HepG2 (cell line): Measurements from ENCODE around the gene SNRPD3. TPM values are rescaled to one million over a fixed set of nuclear protein-coding genes. Genes with fewer than 3 reads are reported as not detected.

Source experiments
- AFF4 ChIP-seq: sonication (generic); formaldehyde crosslinking; IDR thresholded peaks from 2 replicates; pipeline ENCODE4 v1.4.0; 2020; ENCODE audit warnings: missing genetic modification reagents
- BCL3 ChIP-seq: sonication (generic); formaldehyde crosslinking; IDR thresholded peaks from 2 replicates; pipeline ENCODE4 v1.5.1; 2020; ENCODE audit warnings: mild to moderate bottlenecking, missing genetic modification reagents, moderate library complexity
- CEBPG ChIP-seq: IDR thresholded peaks from 2 replicates; pipeline ENCODE4 v1.6.1; 2016
- E2F5 ChIP-seq: sonication (generic); formaldehyde crosslinking; conservative IDR thresholded peaks from 2 replicates; pipeline ENCODE4 v1.4.0; 2020; ENCODE audit warnings: missing genetic modification reagents
- ELK4 ChIP-seq: sonication (generic); formaldehyde crosslinking; IDR thresholded peaks from 2 replicates; pipeline ENCODE4 v1.9.0; 2021; ENCODE audit warnings: missing genetic modification reagents, borderline replicate concordance
- GZF1 ChIP-seq: sonication (generic); formaldehyde crosslinking; IDR thresholded peaks from 2 replicates; pipeline ENCODE4 v1.5.1; 2020; ENCODE audit warnings: mild to moderate bottlenecking, missing genetic modification reagents
- HDAC2 ChIP-seq: sonication (generic); formaldehyde crosslinking; IDR thresholded peaks from 2 replicates; pipeline ENCODE4 v1.4.0; 2020; ENCODE audit warnings: missing genetic modification reagents
- HOXA7 ChIP-seq: sonication (generic); formaldehyde crosslinking; IDR thresholded peaks from 2 replicates; pipeline ENCODE4 v1.8.1; 2022; ENCODE audit warnings: mild to moderate bottlenecking, missing genetic modification reagents, moderate library complexity
- KDM5A ChIP-seq: fragments of 200-600 bp; sonication (generic); IDR thresholded peaks from 2 replicates; pipeline ENCODE4 v1.7.0; 2018; ENCODE audit warnings: antibody characterized with exemption, mild to moderate bottlenecking, low read length, borderline replicate concordance
- MBNL3 ChIP-seq: fragments of 250-450 bp; sonication (Bioruptor Pico); conservative IDR thresholded peaks from 2 replicates; pipeline ENCODE4 v1.8.0; 2022; ENCODE audit warnings: mild to moderate bottlenecking, inconsistent platforms
- POLR2A ChIP-seq, 2 experiments: IDR thresholded peaks; 2 replicates each; pipeline ENCODE4 v1.6.1; 2011; ENCODE audit warnings: low read depth in 2 of 2, low read length in 2 of 2, mild to moderate bottlenecking in 1 of 2, moderate library complexity in 1 of 2; ENCODE audit not compliant: insufficient read depth in 1 of 2
- SAFB2 ChIP-seq: sonication (generic); formaldehyde crosslinking; IDR thresholded peaks from 2 replicates; pipeline ENCODE4 v1.5.1; 2020; ENCODE audit warnings: missing genetic modification reagents, low read depth, mild to moderate bottlenecking, borderline replicate concordance
- SP2 ChIP-seq: sonication (generic); formaldehyde crosslinking; IDR thresholded peaks from 2 replicates; pipeline ENCODE4 v1.5.1; 2020; ENCODE audit warnings: mild to moderate bottlenecking, missing genetic modification reagents
- ZBTB20 ChIP-seq: sonication (generic); formaldehyde crosslinking; IDR thresholded peaks from 2 replicates; pipeline ENCODE4 v1.8.1; 2023; ENCODE audit warnings: missing genetic modification reagents, low read depth, mild to moderate bottlenecking, borderline replicate concordance
- ZNF317 ChIP-seq: sonication (generic); formaldehyde crosslinking; IDR thresholded peaks from 2 replicates; pipeline ENCODE4 v1.5.0; 2020; ENCODE audit warnings: mild to moderate bottlenecking, missing genetic modification reagents
- ZNF367 ChIP-seq: sonication (generic); formaldehyde crosslinking; IDR thresholded peaks from 2 replicates; pipeline ENCODE4 v1.4.0; 2020; ENCODE audit warnings: missing genetic modification reagents, borderline replicate concordance
- ZNF567 ChIP-seq: sonication (generic); formaldehyde crosslinking; IDR thresholded peaks from 2 replicates; pipeline ENCODE4 v1.8.1; 2023; ENCODE audit warnings: mild to moderate bottlenecking, missing genetic modification reagents, borderline replicate concordance
- ZNF749 ChIP-seq: sonication (generic); formaldehyde crosslinking; IDR thresholded peaks from 2 replicates; pipeline ENCODE4 v1.8.0; 2022; ENCODE audit warnings: mild to moderate bottlenecking, missing genetic modification reagents, moderate library complexity, borderline replicate concordance
- polyA plus RNA-seq, 8 experiments: library from polyadenylated mRNA; depleted of rRNA in 3 of 8; stranded (reverse) in 7 of 8; unstranded in 1 of 8; fragments of >200 nt; fragmentation: Illumina TruSeq in 4 of 8; extraction: Trizol in 4 of 8; gene quantifications; 2 replicates each; pipeline versions ENCODE4 v1.2.1 to v1.2.3, GENCODE V29; 2011 to 2016; ENCODE audit warnings: low read depth in 4 of 8, missing spikeins in 1 of 8, mixed read lengths in 1 of 8; ENCODE audit not compliant: insufficient read depth in 1 of 8
- total RNA-seq, 5 experiments: library from RNA; depleted of rRNA; stranded (reverse); fragments of >200 nt; fragmentation: Illumina TruSeq; extraction: Trizol; gene quantifications; 2 replicates each; pipeline ENCODE4 v1.2.3, GENCODE V29; 2016; ENCODE audit warnings: low read depth in 1 of 5
- TF ChIP-seq, protein P1 (sequence below): sonication (generic); formaldehyde crosslinking; IDR thresholded peaks from 2 replicates; pipeline ENCODE4 v1.4.0; 2020; ENCODE audit warnings: missing genetic modification reagents, mild to moderate bottlenecking, borderline replicate concordance

The SNRPD3 gene
- total and polyA plus RNA-seq, 2 of the 13 experiments (the other 11 are each of a cell fraction or from before 2014, with no cell fraction given), result 110 to 209 TPM

- TF ChIP-seq, protein P1, sequence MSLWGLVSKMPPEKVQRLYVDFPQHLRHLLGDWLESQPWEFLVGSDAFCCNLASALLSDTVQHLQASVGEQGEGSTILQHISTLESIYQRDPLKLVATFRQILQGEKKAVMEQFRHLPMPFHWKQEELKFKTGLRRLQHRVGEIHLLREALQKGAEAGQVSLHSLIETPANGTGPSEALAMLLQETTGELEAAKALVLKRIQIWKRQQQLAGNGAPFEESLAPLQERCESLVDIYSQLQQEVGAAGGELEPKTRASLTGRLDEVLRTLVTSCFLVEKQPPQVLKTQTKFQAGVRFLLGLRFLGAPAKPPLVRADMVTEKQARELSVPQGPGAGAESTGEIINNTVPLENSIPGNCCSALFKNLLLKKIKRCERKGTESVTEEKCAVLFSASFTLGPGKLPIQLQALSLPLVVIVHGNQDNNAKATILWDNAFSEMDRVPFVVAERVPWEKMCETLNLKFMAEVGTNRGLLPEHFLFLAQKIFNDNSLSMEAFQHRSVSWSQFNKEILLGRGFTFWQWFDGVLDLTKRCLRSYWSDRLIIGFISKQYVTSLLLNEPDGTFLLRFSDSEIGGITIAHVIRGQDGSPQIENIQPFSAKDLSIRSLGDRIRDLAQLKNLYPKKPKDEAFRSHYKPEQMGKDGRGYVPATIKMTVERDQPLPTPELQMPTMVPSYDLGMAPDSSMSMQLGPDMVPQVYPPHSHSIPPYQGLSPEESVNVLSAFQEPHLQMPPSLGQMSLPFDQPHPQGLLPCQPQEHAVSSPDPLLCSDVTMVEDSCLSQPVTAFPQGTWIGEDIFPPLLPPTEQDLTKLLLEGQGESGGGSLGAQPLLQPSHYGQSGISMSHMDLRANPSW (CRISPR knock-in tag), result peak; percentile 94
- TF ChIP-seq ZBTB20 (CRISPR knock-in tag) (peak; percentile 83), E2F5 (CRISPR knock-in tag) (no peak), AFF4 (no peak), POLR2A (IDR thresholded peaks at IDR 0.05; ENCODE audit: insufficient read depth in 1 of 2, low read depth in 2 of 2, low read length in 2 of 2) (peak; percentile 57 to 79), ZNF567 (no peak), ELK4 (CRISPR knock-in tag) (no peak), BCL3 (CRISPR knock-in tag) (0 out of 2 replicates have a peak, but pooled peaks have one; percentile 16), SP2 (CRISPR knock-in tag) (no peak), GZF1 (CRISPR knock-in tag) (no peak), ZNF367 (CRISPR knock-in tag) (no peak), ZNF749 (CRISPR knock-in tag) (peak; percentile 88; the same call in 1 of the 2 replicates), HDAC2 (CRISPR knock-in tag) (peak; percentile 95), KDM5A (peak; percentile 49; the same call in 1 of the 2 replicates), SAFB2 (CRISPR knock-in tag) (no peak; the same call in 1 of the 2 replicates), HOXA7 (CRISPR knock-in tag) (no peak), ZNF317 (CRISPR knock-in tag) (peak; percentile 84), MBNL3 (CRISPR knock-in tag) (no peak), CEBPG (peak; percentile 56)
Measured at GRCh38 chr22:24550028-24550901, 5.5 kb upstream of the SNRPD3 start (continued).
